GM10248 (cell line): Measurements from ENCODE around the gene FN1.

ENCODE experiments used
- CTCF ChIA-PET: fragments of 300-600 bp; sonication (Branson Sonifier 250); formaldehyde crosslinking; extraction: SDS; loops from one replicate; lab custom pipeline; 2021; ENCODE audit warnings: antibody characterized with exemption; lab: Yijun Ruan, JAX
- POLR2A ChIA-PET: fragments of 350-650 bp; sonication (Branson Sonifier 250); formaldehyde crosslinking; extraction: SDS; loops from one replicate; lab custom pipeline; 2020; ENCODE audit warnings: antibody characterized with exemption; lab: Yijun Ruan, JAX
- DNase-seq: peaks from one replicate; pipeline ENCODE4 v3.0.0; 2012; ENCODE audit errors: extremely low spot score
- CTCF ChIP-seq: IDR thresholded peaks from 2 replicates; pipeline ENCODE4 v1.5.1; 2012; ENCODE audit warnings: mild to moderate bottlenecking, low read depth; ENCODE audit errors: extremely low read depth, missing control alignments, control extremely low read depth

The FN1 gene

GRCh38 chr2:215356948-215357461 is 78.9 kb downstream of the FN1 start:
- DNase-seq, result no peak
- CTCF ChIA-PET, result interaction anchor here (1.0 kb wide), 1 partner anchor 8 kb away, joined by 3 read pairs; no protein-coding TSS in a partner anchor
- no peak for TF ChIP-seq CTCF
- POLR2A ChIA-PET, result no interaction called here

GRCh38 chr2:215356334-215356947 is 79.4 kb downstream of the FN1 start:
- CTCF ChIA-PET, result interaction anchor here (1.0 kb wide), 1 partner anchor 9 kb away, joined by 3 read pairs; no protein-coding TSS in a partner anchor

GRCh38 chr2:215355801-215356200 is 80.1 kb downstream of the FN1 start:
- ChIA-PET CTCF (no interaction called here), POLR2A (no interaction called here)
- TF ChIP-seq CTCF, result no peak
- DNase-seq, result no peak

More at GRCh38 chr2:215356334-215356947, 79.4 kb downstream of the FN1 start:
- POLR2A ChIA-PET, result no interaction called here
- no peak for TF ChIP-seq CTCF
- DNase-seq, result no peak

- POLR2A ChIA-PET, result no interaction called here
These were observed 80.8 kb downstream of the FN1 start for GRCh38 chr2:215354771-215355695.

GRCh38 chr2:215352602-215353001 is 83.3 kb downstream of the FN1 start:
- ChIA-PET CTCF (interaction anchor here (2.1 kb wide), 1 partner anchor 13 kb away, joined by 8 read pairs; no protein-coding TSS in a partner anchor), POLR2A (no interaction called here)
- no peak for DNase-seq
- no peak for TF ChIP-seq CTCF

More at GRCh38 chr2:215354771-215355695, 80.8 kb downstream of the FN1 start:
- no peak for TF ChIP-seq CTCF
- DNase-seq, result no peak
- CTCF ChIA-PET, result interaction anchor here (0.8 to 2.1 kb wide), 3 partner anchors 10 to 85 kb away, joined by 3 to 8 read pairs (median 3); no protein-coding TSS in a partner anchor

- ChIA-PET CTCF (no interaction called here), POLR2A (no interaction called here)
- DNase-seq, result no peak
- TF ChIP-seq CTCF, result no peak
These were observed 88.0 kb downstream of the FN1 start for GRCh38 chr2:215347878-215348277.
